ENCODE measurements around the gene LGALS4. TPM values are rescaled to one million over a fixed set of nuclear protein-coding genes. Genes with fewer than 3 reads are reported as not detected.
"Not testable (repeated sequence)": the region's sequence is repeated elsewhere in the genome, so short reads cannot be mapped to it uniquely, and the experiment has no call there.

LGALS4 gene
- total and polyA plus RNA-seq, 5 donors: 0.45 to 1.2 (median 0.60) TPM

- intact Hi-C loops (cut with DNase I); H3K4me1 ChIP-seq (ENCODE audit: control insufficient read depth, insufficient read depth, low read length); DNase-seq; H3K9me3 ChIP-seq (ENCODE audit: control insufficient read depth, low read length); H3K4me3 ChIP-seq (ENCODE audit: low read length); H3K27me3 ChIP-seq (ENCODE audit: control insufficient read depth, insufficient read depth); H3K27ac ChIP-seq (ENCODE audit: low read length): not testable (repeated sequence)
- no CpG with 5 or more reads among the region's 40 CpGs for WGBS
- ATAC-seq: peak; percentile 95
Observed at GRCh38 chr19:38791451-38792064, 21.2 kb downstream of the LGALS4 start.

- DNase-seq: not testable (repeated sequence)
- 55% methylated on average over 18 of the region's 49 CpGs for WGBS
- ATAC-seq: peak; percentile 3 to 6
Observed at GRCh38 chr19:38790507-38791403, 22.0 kb downstream of the LGALS4 start.

GRCh38 chr19:38788478-38789243 is 24.1 kb downstream of the LGALS4 start, which contains the start of gene LGALS7B:
LGALS7B (plus strand) TSS chr19:38789200; CDS start chr19:38789227, 27 bp downstream.
- ATAC-seq: no peak
- 67% methylated on average over 13 of the region's 17 CpGs for WGBS
- intact Hi-C loops (cut with DNase I): no loop called here

More at GRCh38 chr19:38790507-38791403, 22.0 kb downstream of the LGALS4 start:
- H3K4me3 ChIP-seq (ENCODE audit: low read length); H3K27me3 ChIP-seq (ENCODE audit: control insufficient read depth, insufficient read depth); H3K9me3 ChIP-seq (ENCODE audit: control insufficient read depth, low read length); H3K27ac ChIP-seq (ENCODE audit: low read length); H3K4me1 ChIP-seq (ENCODE audit: control insufficient read depth, insufficient read depth, low read length); intact Hi-C loops (cut with DNase I): not testable (repeated sequence)

GRCh38 chr19:38786572-38787265 is 26.0 kb downstream of the LGALS4 start:
- no peak for DNase-seq
- intact Hi-C loops (cut with DNase I): no loop called here
- Histone ChIP-seq H3K27me3 (ENCODE audit: control insufficient read depth, insufficient read depth) (no peaks in the 10 kb centered on the region), H3K9me3 (ENCODE audit: control insufficient read depth, low read length) (no peaks in the 10 kb centered on the region), H3K27ac (ENCODE audit: low read length) (no peak overlapping the region), H3K4me3 (ENCODE audit: low read length) (no peak overlapping the region), H3K4me1 (ENCODE audit: control insufficient read depth, insufficient read depth, low read length) (no peaks in the 10 kb centered on the region)
- no peak for ATAC-seq
- 72% methylated on average over 11 of the region's 11 CpGs for WGBS

More at GRCh38 chr19:38788478-38789243, 24.1 kb downstream of the LGALS4 start, which contains the start of gene LGALS7B:
- Histone ChIP-seq H3K4me1 (ENCODE audit: control insufficient read depth, insufficient read depth, low read length) (no peaks in the 10 kb centered on the region), H3K4me3 (ENCODE audit: low read length) (no peak within 1 kb of the TSS), H3K27me3 (ENCODE audit: control insufficient read depth, insufficient read depth) (no peaks in the 10 kb centered on the region), H3K27ac (ENCODE audit: low read length) (no peak within 1 kb of the TSS), H3K9me3 (ENCODE audit: control insufficient read depth, low read length) (no peaks in the 10 kb centered on the region)
- DNase-seq: no peak

- ATAC-seq; H3K27me3 ChIP-seq (ENCODE audit: control insufficient read depth, insufficient read depth); H3K4me3 ChIP-seq (ENCODE audit: low read length); H3K27ac ChIP-seq (ENCODE audit: low read length); intact Hi-C loops (cut with DNase I); H3K9me3 ChIP-seq (ENCODE audit: control insufficient read depth, low read length); H3K4me1 ChIP-seq (ENCODE audit: control insufficient read depth, insufficient read depth, low read length); DNase-seq: not testable (repeated sequence)
- 89% methylated on average over 3 of the region's 3 CpGs for WGBS
Observed at GRCh38 chr19:38786061-38786460, 26.7 kb downstream of the LGALS4 start.

- Histone ChIP-seq H3K4me3 (ENCODE audit: low read length) (no peak overlapping the region), H3K4me1 (ENCODE audit: control insufficient read depth, insufficient read depth, low read length) (no peaks in the 10 kb centered on the region), H3K9me3 (ENCODE audit: control insufficient read depth, low read length) (no peaks in the 10 kb centered on the region), H3K27ac (ENCODE audit: low read length) (no peak overlapping the region), H3K27me3 (ENCODE audit: control insufficient read depth, insufficient read depth) (no peaks in the 10 kb centered on the region)
- 97% methylated on average over 7 of the region's 7 CpGs for WGBS
- DNase-seq: no peak
- intact Hi-C loops (cut with DNase I): no loop called here
- ATAC-seq: no peak
Observed at GRCh38 chr19:38785187-38785699, 27.5 kb downstream of the LGALS4 start.

- intact Hi-C loops (cut with DNase I): no loop called here
- ATAC-seq: no peak
- WGBS: 66% methylated on average over 3 of the region's 3 CpGs
Observed at GRCh38 chr19:38784224-38784623, 28.5 kb downstream of the LGALS4 start.

GRCh38 chr19:38782212-38782611 is 30.5 kb downstream of the LGALS4 start:
- H3K27me3 ChIP-seq (ENCODE audit: control insufficient read depth, insufficient read depth); H3K9me3 ChIP-seq (ENCODE audit: control insufficient read depth, low read length); intact Hi-C loops (cut with DNase I); H3K4me3 ChIP-seq (ENCODE audit: low read length); ATAC-seq; DNase-seq; H3K4me1 ChIP-seq (ENCODE audit: control insufficient read depth, insufficient read depth, low read length); H3K27ac ChIP-seq (ENCODE audit: low read length): not testable (repeated sequence)
- 87% methylated on average over 13 of the region's 13 CpGs for WGBS

More at GRCh38 chr19:38784224-38784623, 28.5 kb downstream of the LGALS4 start:
- no peaks in the 10 kb centered on the region for H3K27me3 ChIP-seq (ENCODE audit: control insufficient read depth, insufficient read depth)
- no peak overlapping the region for H3K27ac ChIP-seq (ENCODE audit: low read length)
- H3K4me3 ChIP-seq (ENCODE audit: low read length): no peak overlapping the region
- no peak for DNase-seq
- no peaks in the 10 kb centered on the region for H3K9me3 ChIP-seq (ENCODE audit: control insufficient read depth, low read length)
- H3K4me1 ChIP-seq (ENCODE audit: control insufficient read depth, insufficient read depth, low read length): no peaks in the 10 kb centered on the region

GRCh38 chr19:38781058-38781457 is 31.7 kb downstream of the LGALS4 start:
- no peak for DNase-seq
- peak; percentile 28 to 41 for ATAC-seq
- Histone ChIP-seq H3K4me3 (ENCODE audit: low read length) (no peak overlapping the region), H3K27ac (ENCODE audit: low read length) (no peak overlapping the region), H3K4me1 (ENCODE audit: control insufficient read depth, insufficient read depth, low read length) (no peaks in the 10 kb centered on the region), H3K9me3 (ENCODE audit: control insufficient read depth, low read length) (no peaks in the 10 kb centered on the region), H3K27me3 (ENCODE audit: control insufficient read depth, insufficient read depth) (no peaks in the 10 kb centered on the region)
- intact Hi-C loops (cut with DNase I): no loop called here
- WGBS: 47% methylated on average over 7 of the region's 7 CpGs

- WGBS: 88% methylated on average over 7 of the region's 7 CpGs
Observed at GRCh38 chr19:38780443-38780842, 32.3 kb downstream of the LGALS4 start.

More at GRCh38 chr19:38780443-38780842, 32.3 kb downstream of the LGALS4 start:
- no peaks in the 10 kb centered on the region for H3K9me3 ChIP-seq (ENCODE audit: control insufficient read depth, low read length)
- no peaks in the 10 kb centered on the region for H3K4me1 ChIP-seq (ENCODE audit: control insufficient read depth, insufficient read depth, low read length)
- DNase-seq: no peak
- no peaks in the 10 kb centered on the region for H3K27me3 ChIP-seq (ENCODE audit: control insufficient read depth, insufficient read depth)
- H3K27ac ChIP-seq (ENCODE audit: low read length): no peak overlapping the region
- intact Hi-C loops (cut with DNase I): no loop called here
- ATAC-seq: no peak
- no peak overlapping the region for H3K4me3 ChIP-seq (ENCODE audit: low read length)

Measured in right cardiac atrium (tissue), 5 donors.